CD4-positive, alpha-beta T cell treated with Interleukin-4 for 1 hour (primary cell): ENCODE results near the gene PIGR.

ENCODE experiments used
- DNase-seq, 2 donors: peaks; one replicate each; pipeline ENCODE4 v3.0.0-alpha.2; 2020 to 2022

The PIGR gene

DNA sequence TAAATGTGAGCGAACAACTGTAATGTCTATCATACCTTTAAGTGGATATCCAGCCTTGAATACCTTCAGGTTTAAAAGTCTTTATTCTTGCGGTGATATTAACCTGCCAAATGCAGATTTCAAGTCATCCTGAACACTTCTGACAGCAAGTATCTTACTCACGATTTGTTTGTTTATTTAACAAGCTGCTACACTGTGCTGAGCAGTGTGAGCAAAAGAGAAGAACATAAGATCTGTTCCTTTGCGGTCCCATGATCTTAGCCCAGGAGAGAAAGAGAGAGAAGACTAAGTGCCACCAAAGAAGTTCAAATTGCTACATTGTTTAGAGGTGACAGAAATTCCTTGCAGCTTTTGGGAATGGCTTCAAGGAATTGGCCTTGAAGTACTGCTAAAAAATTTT is 58.6 kb downstream of the PIGR start:
- DNase-seq: no peak

DNA sequence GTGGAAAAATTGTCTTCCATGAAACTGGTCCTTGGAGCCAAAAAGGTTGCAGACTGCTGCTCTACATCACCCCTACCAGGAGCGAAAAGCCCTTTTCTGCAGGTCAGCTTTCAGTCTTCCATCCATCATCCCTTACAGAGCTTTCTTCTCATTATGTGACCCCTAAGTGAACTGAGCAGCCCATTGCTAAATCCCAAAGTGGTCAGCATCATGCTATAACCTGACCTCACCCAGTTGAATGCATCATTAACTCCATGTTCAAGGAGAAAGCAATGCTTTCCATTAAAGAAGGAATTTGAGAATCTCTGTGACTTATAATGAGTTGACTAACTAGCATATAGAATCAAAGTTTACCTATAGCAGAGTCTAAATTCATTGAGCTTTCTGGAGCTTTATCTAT is 59.4 kb downstream of the PIGR start:
- DNase-seq: no peak

DNA sequence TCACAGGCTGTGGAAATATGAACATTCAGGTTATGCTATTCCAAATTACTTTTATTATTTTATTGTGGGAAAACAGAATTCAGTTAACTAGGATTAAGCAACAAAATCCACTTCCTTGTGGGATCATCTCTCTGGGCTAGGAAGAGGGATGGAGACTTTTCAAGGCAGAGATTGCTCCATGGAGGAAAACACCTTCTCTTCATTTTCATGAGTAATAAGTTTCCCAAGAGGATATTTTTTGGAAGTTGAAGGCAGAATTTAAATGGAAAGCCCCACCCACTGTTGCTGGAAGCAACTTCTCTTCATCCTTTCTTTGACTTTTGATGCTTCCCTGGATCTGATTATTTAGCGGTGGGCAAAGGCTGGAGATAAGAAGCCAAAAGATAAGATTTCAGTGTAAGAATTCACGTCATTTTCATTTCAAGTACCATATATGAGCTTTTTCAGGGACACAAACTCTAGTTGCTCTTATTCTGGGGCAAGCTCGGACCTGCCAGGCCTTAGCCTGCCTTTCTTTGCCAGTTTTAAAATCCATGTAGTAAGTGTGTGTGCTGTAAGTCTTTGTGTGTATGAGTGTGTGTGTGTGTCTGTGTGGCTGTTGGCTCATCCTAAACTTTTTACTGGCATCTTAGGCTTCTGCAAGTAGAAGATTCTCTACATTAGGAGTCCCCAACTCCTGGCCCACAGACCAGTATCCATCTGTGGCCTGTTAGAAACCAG is 60.8 kb downstream of the PIGR start:
- DNase-seq: no peak

DNA sequence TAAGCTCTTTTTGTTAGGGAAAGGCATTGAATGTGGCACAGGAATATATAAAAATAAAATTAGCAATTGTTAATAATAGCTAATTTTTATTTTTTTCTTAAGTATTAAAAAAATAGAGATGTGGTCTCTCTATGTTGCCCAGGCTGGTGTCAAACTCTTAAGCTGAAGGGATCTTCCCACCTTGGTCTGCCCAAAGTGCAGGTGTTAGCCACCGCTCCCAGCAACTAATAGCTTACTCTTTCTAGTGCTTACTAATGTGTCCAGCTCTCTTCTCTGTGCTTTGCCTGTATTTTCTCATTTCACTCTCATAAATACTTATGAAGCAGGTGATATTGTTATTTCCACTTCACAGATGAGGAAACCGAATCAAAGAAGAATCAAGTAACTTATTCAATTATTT is 62.4 kb downstream of the PIGR start:
- DNase-seq: no peak

DNA sequence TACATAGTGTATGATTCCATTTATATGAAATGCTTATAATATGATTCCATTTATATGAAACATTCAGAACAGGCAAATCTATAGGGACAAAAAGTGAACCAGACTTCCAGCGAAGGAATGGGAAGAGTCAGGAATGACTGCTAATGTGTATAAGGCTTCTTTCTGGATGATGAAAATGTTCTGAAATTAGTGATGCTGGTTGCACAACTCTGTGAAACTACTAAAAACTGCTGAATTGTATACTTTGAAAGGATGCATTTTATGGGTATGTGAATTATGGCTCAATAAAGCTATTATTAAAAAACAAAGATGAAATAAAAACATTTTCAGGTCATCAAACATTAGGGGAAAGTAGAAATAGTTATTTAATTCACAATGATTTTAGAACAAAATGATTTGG is 63.1 kb downstream of the PIGR start:
- no peak for DNase-seq

DNA sequence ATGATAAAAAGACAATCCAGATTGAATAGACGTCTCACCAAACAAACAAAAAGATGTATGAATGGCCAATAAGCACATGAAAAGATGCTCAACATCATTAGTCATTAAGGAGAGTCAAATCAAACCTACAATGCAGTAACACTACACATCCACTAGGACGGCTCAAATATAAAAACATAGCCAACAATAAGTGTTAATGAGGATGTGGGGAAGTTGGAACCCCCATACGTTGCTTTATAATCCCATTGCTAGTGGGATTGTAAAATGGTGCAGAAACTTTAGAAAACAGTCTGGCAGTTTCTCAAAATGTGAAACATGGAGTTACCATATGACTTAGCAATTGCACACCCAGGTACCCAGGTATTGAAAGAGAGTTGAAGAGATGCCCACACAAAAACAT is 63.7 kb downstream of the PIGR start:
- no peak for DNase-seq

DNA sequence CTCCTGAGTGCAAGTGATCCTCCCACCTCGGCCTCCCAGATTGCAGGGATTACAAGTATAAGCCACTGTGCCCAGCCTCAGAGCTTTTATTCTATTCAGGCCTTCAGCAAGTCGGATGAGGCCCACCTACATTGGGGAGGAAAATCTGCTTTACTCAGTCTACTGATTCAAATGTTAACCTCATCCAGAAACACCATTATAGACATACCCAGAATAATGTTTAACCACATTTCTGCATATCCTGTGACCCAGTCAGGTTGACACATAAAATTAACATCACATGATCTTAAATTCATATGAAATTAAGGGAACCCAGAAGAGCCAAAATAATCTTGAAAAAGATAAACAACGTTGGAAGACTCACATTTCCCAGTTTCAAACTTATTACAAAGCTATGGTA is 66.0 kb downstream of the PIGR start:
- DNase-seq: no peak
